ENCODE results near the gene DUSP7.

- no peak for TF ChIP-seq SIN3A (IDR thresholded peaks at IDR 0.05; ENCODE audit: borderline replicate concordance, insufficient read depth, low read length)
- no peak for TF ChIP-seq POLR2AphosphoS5 (IDR thresholded peaks at IDR 0.05; ENCODE audit: low read depth, low read length)
These were observed 10.0 kb downstream of the DUSP7 start for GRCh38 chr3:52046186-52046901.
